Measurements from ENCODE around the gene TNRC6A.
"Not testable (repeated sequence)": the region's sequence is repeated elsewhere in the genome, so short reads cannot be mapped to it uniquely, and the experiment has no call there.

Gene TNRC6A

GRCh38 chr16:24745391-24745790 lies 15.9 kb downstream of the TNRC6A start:
- no peak for DNase-seq (ENCODE audit: low read depth)
- TF ChIP-seq, protein P1, sequence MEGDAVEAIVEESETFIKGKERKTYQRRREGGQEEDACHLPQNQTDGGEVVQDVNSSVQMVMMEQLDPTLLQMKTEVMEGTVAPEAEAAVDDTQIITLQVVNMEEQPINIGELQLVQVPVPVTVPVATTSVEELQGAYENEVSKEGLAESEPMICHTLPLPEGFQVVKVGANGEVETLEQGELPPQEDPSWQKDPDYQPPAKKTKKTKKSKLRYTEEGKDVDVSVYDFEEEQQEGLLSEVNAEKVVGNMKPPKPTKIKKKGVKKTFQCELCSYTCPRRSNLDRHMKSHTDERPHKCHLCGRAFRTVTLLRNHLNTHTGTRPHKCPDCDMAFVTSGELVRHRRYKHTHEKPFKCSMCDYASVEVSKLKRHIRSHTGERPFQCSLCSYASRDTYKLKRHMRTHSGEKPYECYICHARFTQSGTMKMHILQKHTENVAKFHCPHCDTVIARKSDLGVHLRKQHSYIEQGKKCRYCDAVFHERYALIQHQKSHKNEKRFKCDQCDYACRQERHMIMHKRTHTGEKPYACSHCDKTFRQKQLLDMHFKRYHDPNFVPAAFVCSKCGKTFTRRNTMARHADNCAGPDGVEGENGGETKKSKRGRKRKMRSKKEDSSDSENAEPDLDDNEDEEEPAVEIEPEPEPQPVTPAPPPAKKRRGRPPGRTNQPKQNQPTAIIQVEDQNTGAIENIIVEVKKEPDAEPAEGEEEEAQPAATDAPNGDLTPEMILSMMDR (conservative IDR thresholded peaks at IDR 0.05; ENCODE audit: control insufficient read depth, insufficient read depth, low read depth, low read length), result no peak
- no peak overlapping the region for H3K4me3 ChIP-seq (ENCODE audit: control insufficient read depth, low read depth, low read length)

DNA sequence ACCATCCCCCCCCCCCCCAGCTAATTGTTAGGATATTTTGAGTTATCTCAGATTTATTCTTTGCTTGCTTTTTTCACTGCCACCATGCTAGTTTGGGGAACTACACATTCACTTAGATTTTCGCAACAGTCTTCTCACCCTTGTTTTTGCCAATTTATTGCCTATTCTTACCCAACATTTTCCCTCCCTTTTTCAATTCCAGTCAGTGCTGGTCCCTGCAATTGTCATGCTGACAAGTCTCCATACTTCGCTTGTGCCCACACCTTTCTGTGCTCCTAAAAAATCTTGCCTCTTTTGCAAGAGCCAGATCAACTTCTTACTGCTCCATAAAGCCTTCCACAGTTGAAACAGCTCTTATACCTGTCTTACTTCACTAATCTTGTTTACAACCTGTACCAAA lies 16.3 kb downstream of the TNRC6A start:
- no peak for DNase-seq (ENCODE audit: low read depth)
- H3K4me3 ChIP-seq (ENCODE audit: control insufficient read depth, low read depth, low read length), result no peak overlapping the region
- TF ChIP-seq, protein P1 (conservative IDR thresholded peaks at IDR 0.05; ENCODE audit: control insufficient read depth, insufficient read depth, low read depth, low read length), result no peak

- no peak for DNase-seq (ENCODE audit: low read depth)
- H3K4me3 ChIP-seq (ENCODE audit: control insufficient read depth, low read depth, low read length), result no peak overlapping the region
- TF ChIP-seq, protein P1 (conservative IDR thresholded peaks at IDR 0.05; ENCODE audit: control insufficient read depth, insufficient read depth, low read depth, low read length), result no peak
These were observed 18.0 kb downstream of the TNRC6A start for GRCh38 chr16:24747441-24747840.

DNA sequence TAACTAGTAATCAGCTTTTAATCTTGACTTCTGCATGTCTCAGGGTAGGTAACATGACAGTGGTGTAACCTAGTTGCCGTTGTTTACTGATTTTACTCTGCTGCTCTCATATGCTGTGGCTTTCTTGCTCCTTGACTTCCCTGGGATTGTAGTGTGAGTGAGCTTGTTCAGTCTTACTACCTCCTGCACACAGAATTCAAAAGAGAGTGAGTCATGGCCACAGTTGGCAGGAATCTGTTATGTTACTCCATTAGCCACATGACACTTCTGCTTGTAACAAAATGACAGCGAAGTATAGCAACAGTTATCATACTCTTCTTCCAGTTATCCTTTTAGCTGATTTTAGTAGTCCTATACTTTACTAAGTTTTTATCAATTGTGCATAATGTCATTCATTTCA lies 18.8 kb downstream of the TNRC6A start:
- DNase-seq (ENCODE audit: low read depth), result peak; percentile 97
- TF ChIP-seq, protein P1 (conservative IDR thresholded peaks at IDR 0.05; ENCODE audit: control insufficient read depth, insufficient read depth, low read depth, low read length), result no peak
- no peak overlapping the region for H3K4me3 ChIP-seq (ENCODE audit: control insufficient read depth, low read depth, low read length)

GRCh38 chr16:24749310-24749709 lies 19.9 kb downstream of the TNRC6A start:
- no peak overlapping the region for H3K4me3 ChIP-seq (ENCODE audit: control insufficient read depth, low read depth, low read length)
- no peak for DNase-seq (ENCODE audit: low read depth)
- TF ChIP-seq, protein P1 (conservative IDR thresholded peaks at IDR 0.05; ENCODE audit: control insufficient read depth, insufficient read depth, low read depth, low read length), result no peak

DNA sequence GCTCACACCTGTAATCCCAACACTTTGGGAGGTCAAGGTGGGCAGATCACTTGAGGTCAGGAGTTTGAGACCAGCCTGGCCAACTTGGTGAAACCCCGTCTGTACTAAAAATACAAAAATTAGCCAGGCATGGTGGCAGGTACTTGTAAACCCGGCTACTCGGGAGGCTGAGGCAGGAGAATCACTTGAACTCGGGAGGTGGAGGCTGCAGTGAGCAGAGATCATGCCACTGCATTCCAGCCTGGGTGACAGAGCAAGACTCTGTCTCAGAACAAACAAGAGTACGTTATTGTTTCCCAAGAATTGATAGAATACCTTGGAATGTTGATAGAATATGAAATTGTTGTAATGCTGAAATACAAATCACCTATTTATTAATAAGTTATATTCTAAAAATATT lies 20.4 kb downstream of the TNRC6A start:
- not testable (repeated sequence) for DNase-seq (ENCODE audit: low read depth); H3K4me3 ChIP-seq (ENCODE audit: control insufficient read depth, low read depth, low read length)

DNA sequence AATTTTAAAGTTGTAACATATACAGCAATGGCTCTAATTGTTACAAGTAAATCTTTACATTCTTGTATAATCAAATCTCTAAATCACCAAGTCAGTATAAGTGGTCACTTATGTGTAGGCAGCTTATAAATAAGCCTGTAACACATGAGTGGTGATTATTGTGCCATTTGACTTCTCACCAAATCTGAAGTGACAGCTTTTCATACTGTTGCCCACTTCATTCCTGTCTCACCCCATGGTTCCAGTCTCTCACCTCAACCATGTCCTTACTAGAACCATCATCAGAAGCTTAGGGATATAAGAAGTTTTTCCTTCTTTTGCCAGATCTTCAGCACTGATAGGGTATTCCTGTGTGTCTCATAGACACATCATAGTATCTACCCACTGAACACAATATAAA lies 23.5 kb downstream of the TNRC6A start:
- TF ChIP-seq, protein P1 (conservative IDR thresholded peaks at IDR 0.05; ENCODE audit: control insufficient read depth, insufficient read depth, low read depth, low read length), result no peak
- H3K4me3 ChIP-seq (ENCODE audit: control insufficient read depth, low read depth, low read length), result no peak overlapping the region
- DNase-seq (ENCODE audit: low read depth), result no peak

Data from fibroblast of mammary gland (primary cell).